Measurements from ENCODE around the gene RFX7.

DNA sequence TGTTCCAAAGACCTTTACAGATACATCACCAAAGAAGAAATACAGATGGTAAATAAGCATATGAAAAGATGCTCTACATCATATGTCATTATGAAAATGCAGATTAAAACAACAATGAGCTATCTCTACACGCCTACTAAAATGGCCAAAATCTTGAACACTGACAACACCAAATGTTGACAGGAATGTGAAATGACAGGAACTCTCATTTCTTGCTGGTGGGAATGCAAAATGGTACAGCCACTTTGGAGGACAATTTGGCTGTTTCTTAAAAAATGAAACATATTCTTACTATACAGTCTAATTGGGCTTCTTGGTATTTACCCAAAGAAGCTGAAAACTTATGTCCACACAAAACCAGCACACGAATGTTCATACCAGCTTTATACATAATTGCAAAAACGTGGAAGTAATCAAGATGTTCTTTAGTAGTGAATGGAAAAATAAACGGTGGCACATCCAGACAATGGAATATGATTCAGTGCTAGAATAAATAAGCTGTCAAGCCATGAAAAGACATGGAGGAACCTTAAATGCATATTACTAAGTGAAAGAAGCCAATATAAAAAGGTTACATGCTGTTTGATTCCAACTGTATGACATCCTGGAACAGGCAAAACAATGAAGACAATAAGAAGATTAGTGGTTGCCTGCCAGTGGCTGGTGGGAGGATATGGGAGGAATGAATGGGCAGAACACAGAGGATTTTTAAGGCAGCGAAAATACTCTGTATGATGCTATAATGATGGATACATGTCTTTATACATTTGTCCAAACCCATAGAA lies 169.0 kb downstream of the RFX7 start:
- TF ChIP-seq, protein P1, sequence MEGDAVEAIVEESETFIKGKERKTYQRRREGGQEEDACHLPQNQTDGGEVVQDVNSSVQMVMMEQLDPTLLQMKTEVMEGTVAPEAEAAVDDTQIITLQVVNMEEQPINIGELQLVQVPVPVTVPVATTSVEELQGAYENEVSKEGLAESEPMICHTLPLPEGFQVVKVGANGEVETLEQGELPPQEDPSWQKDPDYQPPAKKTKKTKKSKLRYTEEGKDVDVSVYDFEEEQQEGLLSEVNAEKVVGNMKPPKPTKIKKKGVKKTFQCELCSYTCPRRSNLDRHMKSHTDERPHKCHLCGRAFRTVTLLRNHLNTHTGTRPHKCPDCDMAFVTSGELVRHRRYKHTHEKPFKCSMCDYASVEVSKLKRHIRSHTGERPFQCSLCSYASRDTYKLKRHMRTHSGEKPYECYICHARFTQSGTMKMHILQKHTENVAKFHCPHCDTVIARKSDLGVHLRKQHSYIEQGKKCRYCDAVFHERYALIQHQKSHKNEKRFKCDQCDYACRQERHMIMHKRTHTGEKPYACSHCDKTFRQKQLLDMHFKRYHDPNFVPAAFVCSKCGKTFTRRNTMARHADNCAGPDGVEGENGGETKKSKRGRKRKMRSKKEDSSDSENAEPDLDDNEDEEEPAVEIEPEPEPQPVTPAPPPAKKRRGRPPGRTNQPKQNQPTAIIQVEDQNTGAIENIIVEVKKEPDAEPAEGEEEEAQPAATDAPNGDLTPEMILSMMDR (IDR thresholded peaks at IDR 0.05; ENCODE audit: low read depth, low read length), result no peak
- no peak for TF ChIP-seq POLR2A (IDR thresholded peaks at IDR 0.05; ENCODE audit: extremely low read depth, insufficient read length)
- TF ChIP-seq, protein P2, sequence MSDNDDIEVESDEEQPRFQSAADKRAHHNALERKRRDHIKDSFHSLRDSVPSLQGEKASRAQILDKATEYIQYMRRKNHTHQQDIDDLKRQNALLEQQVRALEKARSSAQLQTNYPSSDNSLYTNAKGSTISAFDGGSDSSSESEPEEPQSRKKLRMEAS (IDR thresholded peaks at IDR 0.05; ENCODE audit: low read depth, low read length), result no peak
- no peak for TF ChIP-seq MYC (IDR thresholded peaks at IDR 0.05; ENCODE audit: low read depth, low read length)

Measured in NB4 (cell line).